Transverse colon (tissue), 4 donors: ENCODE data around the gene B3GNT4. TPM values are rescaled to one million over a fixed set of nuclear protein-coding genes. Genes with fewer than 3 reads are reported as not detected.

ENCODE experiments used
- DNase-seq: peaks from one replicate; pipeline ENCODE4 v3.0.0-alpha.2; 2019
- H3K27ac ChIP-seq, 4 donors: fragments of 200-600 bp; sonication (generic); 2 replicates each; pipeline ENCODE4 v1.5.1; 2016 to 2018; ENCODE audit warnings: inconsistent platforms in 4 of 4
- H3K27me3 ChIP-seq: fragments of 200-600 bp; sonication (generic); 2 replicates; pipeline ENCODE4 v1.5.1; 2017; ENCODE audit warnings: inconsistent platforms
- H3K36me3 ChIP-seq, 4 donors: fragments of 200-600 bp; sonication (generic); 2 replicates each; pipeline ENCODE4 v1.5.1; 2017 to 2019; ENCODE audit warnings: inconsistent platforms in 4 of 4
- H3K4me1 ChIP-seq, 4 donors: fragments of 200-600 bp; sonication (generic); 2 replicates each; pipeline ENCODE4 v1.5.1; 2017 to 2020; ENCODE audit warnings: inconsistent platforms in 4 of 4
- H3K4me3 ChIP-seq, 4 donors: fragments of 200-600 bp; sonication (generic); 1 replicate in 1 of 4; 2 replicates in 3 of 4; pipeline versions ENCODE4 v1.5.1 to v1.6.1; 2017 to 2019; ENCODE audit warnings: inconsistent platforms in 4 of 4
- H3K9me3 ChIP-seq, 2 donors: fragments of 200-600 bp; sonication (generic); 2 replicates each; pipeline ENCODE4 v1.5.1; 2017 to 2019; ENCODE audit warnings: inconsistent platforms in 2 of 2
- EP300 ChIP-seq: sonication (generic); formaldehyde crosslinking; IDR thresholded peaks from one replicate; pipeline ENCODE4 v1.6.1; 2017; ENCODE audit warnings: antibody characterized with exemption, low read depth
- POLR2A ChIP-seq: fragments of 450-650 bp; IDR thresholded peaks from one replicate; pipeline ENCODE4 v1.6.1; 2016; ENCODE audit warnings: antibody characterized with exemption, mild to moderate bottlenecking, moderate library complexity
- POLR2AphosphoS5 ChIP-seq, 3 donors: sonication (generic); formaldehyde crosslinking; IDR thresholded peaks; one replicate each; pipeline ENCODE4 v1.6.1; 2016; ENCODE audit warnings: antibody characterized with exemption in 3 of 3
- WGBS, 2 donors: methylation state at CpG; one replicate each; pipeline ENCODE4 v1.1.5; 2018; ENCODE audit warnings: low coverage in 1 of 2; 5-methylcytosine and 5-hydroxymethylcytosine counted together
- in situ Hi-C, 4 donors: fragments of 200-750 bp; cut with MboI; loops; one replicate each; pipeline versions ENCODE4 v1.15.0 to v1.15.1; 2017; ENCODE audit warnings: low sequenced_read_pairs in 3 of 4, low pct_ligation_motif_present in 1 of 4, low pct_unique_long_range_greater_than_20kb in 1 of 4
- intact Hi-C: fragments of 100-400 bp; cut with DNase I; formaldehyde crosslinking; loops from one replicate; pipeline ENCODE4 v1.15.1; 2023; ENCODE audit warnings: low total_unique reads
- total RNA-seq, 4 donors: library from RNA; depleted of rRNA; stranded (reverse); fragments of >200 nt; gene quantifications; one replicate each; pipeline ENCODE4 v1.1.0, GENCODE V29; 2016
- TF ChIP-seq, protein P1 (sequence below), 5 experiments: fragments of 200-600 bp in 3 of 5; fragments of 450-650 bp in 2 of 5; sonication (generic) in 3 of 5; IDR thresholded peaks; 1 replicate in 2 of 5; 2 replicates in 3 of 5; pipeline ENCODE4 v1.5.1; 2016 to 2017; ENCODE audit warnings: antibody characterized with exemption in 5 of 5, inconsistent platforms in 3 of 5, mild to moderate bottlenecking in 2 of 5, moderate library complexity in 1 of 5

B3GNT4 gene
- total RNA-seq, 4 donors from 2014 or later = 1.3 TPM; not detected in 3

DNA sequence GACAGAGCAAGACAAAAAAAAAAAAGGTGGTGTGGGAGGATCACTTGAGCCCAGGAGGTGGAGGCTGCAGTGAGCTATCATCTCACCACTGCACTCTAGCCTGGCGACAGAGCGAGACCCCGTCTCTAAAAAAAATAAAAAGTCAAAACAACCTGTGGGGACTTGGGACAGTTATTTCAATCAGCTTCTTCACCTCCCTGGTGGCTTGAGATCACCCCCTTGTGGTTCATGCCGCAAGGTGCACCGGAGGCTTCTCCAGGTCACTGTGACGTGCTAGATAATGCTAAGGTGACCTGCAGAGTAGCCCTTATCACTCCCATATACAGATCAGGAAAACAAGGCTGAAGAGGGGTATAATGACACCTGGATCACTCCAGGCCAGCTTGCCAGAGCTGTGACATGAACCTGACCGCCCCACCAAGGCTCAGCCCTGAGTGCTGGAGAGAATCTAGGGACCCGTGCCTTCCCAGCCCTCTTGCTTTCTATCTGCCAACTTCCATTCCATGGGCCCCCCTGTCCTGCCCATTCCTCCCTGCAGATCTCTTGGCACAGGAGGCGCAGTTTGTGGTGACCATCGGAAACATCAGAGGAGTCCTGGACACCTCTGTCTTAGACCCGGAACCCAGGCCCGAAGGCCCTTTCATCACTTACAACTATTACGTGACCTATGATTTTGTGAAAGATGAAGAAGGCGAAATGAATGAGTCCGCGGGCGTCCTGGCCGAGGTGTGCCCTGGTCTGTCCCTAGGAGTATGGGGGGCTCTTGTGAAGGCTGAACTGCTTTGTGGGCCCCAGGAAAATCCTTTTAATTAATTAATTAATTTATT is 12.5 kb upstream of the B3GNT4 start:
- TF ChIP-seq, protein P1, sequence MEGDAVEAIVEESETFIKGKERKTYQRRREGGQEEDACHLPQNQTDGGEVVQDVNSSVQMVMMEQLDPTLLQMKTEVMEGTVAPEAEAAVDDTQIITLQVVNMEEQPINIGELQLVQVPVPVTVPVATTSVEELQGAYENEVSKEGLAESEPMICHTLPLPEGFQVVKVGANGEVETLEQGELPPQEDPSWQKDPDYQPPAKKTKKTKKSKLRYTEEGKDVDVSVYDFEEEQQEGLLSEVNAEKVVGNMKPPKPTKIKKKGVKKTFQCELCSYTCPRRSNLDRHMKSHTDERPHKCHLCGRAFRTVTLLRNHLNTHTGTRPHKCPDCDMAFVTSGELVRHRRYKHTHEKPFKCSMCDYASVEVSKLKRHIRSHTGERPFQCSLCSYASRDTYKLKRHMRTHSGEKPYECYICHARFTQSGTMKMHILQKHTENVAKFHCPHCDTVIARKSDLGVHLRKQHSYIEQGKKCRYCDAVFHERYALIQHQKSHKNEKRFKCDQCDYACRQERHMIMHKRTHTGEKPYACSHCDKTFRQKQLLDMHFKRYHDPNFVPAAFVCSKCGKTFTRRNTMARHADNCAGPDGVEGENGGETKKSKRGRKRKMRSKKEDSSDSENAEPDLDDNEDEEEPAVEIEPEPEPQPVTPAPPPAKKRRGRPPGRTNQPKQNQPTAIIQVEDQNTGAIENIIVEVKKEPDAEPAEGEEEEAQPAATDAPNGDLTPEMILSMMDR (IDR thresholded peaks at IDR 0.05) = peak; percentile 70 to 84 (median 81)
- TF ChIP-seq EP300 = no peak
- no peak for TF ChIP-seq POLR2AphosphoS5 (IDR thresholded peaks at IDR 0.05)
- TF ChIP-seq POLR2A = no peak
- Histone ChIP-seq H3K4me1 (no peaks in the 10 kb centered on the region), H3K27ac (no peak overlapping the region), H3K27me3 (no peaks in the 10 kb centered on the region), H3K36me3 (no peaks in the 10 kb centered on the region), H3K9me3 (no peaks in the 10 kb centered on the region), H3K4me3 (no peak overlapping the region)
- intact Hi-C loops (no loop called here), in situ Hi-C loops (loop anchor here in 2 of 4 donors (10.0 to 25.0 kb wide), 2 partner anchors 136 to 279 kb away; partner anchors contain the start of gene CFAP251 (in 1 of the 2))
- 11 to 64% methylated on average over 3 to 18 of the region's 18 CpGs for WGBS, 2 donors
- DNase-seq = peak; percentile 84

DNA sequence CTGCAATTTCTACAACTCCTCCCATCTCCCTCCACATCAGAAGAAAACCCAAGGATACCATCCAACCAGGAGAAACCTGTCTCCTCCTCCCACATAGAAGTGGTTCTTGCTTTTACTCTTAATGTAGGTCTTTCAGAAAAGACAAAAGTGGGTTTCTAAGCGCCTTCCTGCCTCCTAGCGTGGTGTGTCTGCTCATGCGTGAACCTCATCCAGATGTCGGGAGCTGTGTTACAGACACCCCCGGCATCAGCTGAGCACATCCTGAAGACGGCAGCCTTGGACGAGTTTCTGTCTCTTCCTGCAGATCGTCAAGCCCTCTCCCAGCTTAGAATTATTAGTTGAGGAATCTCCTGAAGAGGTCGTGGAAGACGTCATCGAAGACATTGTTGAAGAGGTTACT is 11.1 kb upstream of the B3GNT4 start:
- Histone ChIP-seq H3K27ac (no peak overlapping the region), H3K4me1 (no peaks in the 10 kb centered on the region), H3K4me3 (no peak overlapping the region), H3K27me3 (peaks cover 2% of the 10 kb centered on the region), H3K36me3 (no peaks in the 10 kb centered on the region), H3K9me3 (no peaks in the 10 kb centered on the region)
- in situ Hi-C loops = loop anchor here in 2 of 4 donors (10.0 to 25.0 kb wide), 2 partner anchors 138 to 280 kb away; partner anchors contain the start of gene CFAP251 (in 1 of the 2)
- TF ChIP-seq, protein P1 (IDR thresholded peaks at IDR 0.05) = no peak
- no peak for TF ChIP-seq POLR2AphosphoS5 (IDR thresholded peaks at IDR 0.05)
- no peak for TF ChIP-seq EP300
- no peak for TF ChIP-seq POLR2A
- WGBS, 2 donors = 78% methylated on average over 11 of the region's 11 CpGs; no CpG with 5 or more reads in 1 of the 2 donors
- no peak for DNase-seq
- intact Hi-C loops = no loop called here

DNA sequence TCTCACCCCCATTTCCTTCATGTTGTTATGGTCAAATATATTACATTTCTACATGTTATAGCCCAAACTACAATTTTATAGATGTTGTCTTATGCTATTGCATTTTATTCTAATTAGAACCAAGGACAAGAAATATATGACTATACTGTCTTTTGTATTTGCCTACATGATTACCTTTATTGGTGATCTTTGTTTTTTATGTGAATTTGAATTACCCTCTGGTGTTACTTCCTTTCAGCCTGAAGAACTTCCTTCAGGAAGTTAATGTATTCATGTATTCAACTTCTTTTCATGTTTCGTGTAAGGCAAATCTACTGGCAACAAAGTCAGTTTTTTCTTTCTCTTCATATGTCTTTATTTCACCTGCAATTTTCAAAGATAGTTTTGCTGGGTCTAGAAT is 8.7 kb upstream of the B3GNT4 start:
- TF ChIP-seq, protein P1 (IDR thresholded peaks at IDR 0.05) = no peak
- TF ChIP-seq POLR2AphosphoS5 (IDR thresholded peaks at IDR 0.05) = no peak
- Histone ChIP-seq H3K36me3 (no peaks in the 10 kb centered on the region), H3K9me3 (no peaks in the 10 kb centered on the region), H3K4me3 (no peak overlapping the region), H3K27me3 (peaks cover 26% of the 10 kb centered on the region), H3K27ac (peak overlapping the region in 2 of 4 donors; percentile 30 to 36), H3K4me1 (no peaks in the 10 kb centered on the region)
- in situ Hi-C loops = loop anchor here in 2 of 4 donors (10.0 to 25.0 kb wide), 2 partner anchors 140 to 283 kb away; partner anchors contain the start of gene CFAP251 (in 1 of the 2)
- DNase-seq = no peak
- intact Hi-C loops = no loop called here
- 57 to 64% methylated on average over 1 of the region's 1 CpG for WGBS, 2 donors

DNA sequence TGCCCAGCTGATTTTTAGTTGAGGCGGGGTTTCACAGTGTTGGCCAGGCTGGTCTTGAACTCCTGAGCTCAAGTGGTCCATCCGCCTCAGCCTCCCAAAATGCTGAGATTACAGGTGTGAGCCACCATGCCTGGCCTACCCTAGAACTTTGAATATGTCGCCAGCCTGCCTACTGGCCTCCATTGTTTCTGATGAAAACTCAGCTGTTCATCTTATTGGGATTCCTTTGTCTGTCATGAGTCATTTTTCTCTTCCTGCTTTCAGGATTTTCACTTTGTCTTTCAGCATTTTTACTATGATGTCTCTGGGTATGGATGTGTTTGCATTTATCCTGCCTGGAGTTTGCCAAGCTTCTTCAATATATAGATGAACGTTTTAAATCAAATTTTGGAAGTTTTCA is 8.1 kb upstream of the B3GNT4 start:
- in situ Hi-C loops (loop anchor here in 2 of 4 donors (10.0 to 25.0 kb wide), 2 partner anchors 141 to 283 kb away; partner anchors contain the start of gene CFAP251 (in 1 of the 2)), intact Hi-C loops (no loop called here)
- Histone ChIP-seq H3K9me3 (no peaks in the 10 kb centered on the region), H3K36me3 (no peaks in the 10 kb centered on the region), H3K4me3 (no peak overlapping the region), H3K27ac (peak overlapping the region in 1 of 4 donors; percentile 36), H3K4me1 (peaks cover 0 to 2% (median 0%) of the 10 kb centered on the region in 4 donors), H3K27me3 (peaks cover 32% of the 10 kb centered on the region)
- TF ChIP-seq EP300 (no peak), POLR2AphosphoS5 (IDR thresholded peaks at IDR 0.05) (no peak), POLR2A (no peak)
- TF ChIP-seq, protein P1 (IDR thresholded peaks at IDR 0.05) = no peak
- DNase-seq = no peak
- 88 to 91% methylated on average over 2 to 4 of the region's 4 CpGs for WGBS, 2 donors
